ENCODE measurements around the gene TTLL3.

Gene TTLL3

DNA sequence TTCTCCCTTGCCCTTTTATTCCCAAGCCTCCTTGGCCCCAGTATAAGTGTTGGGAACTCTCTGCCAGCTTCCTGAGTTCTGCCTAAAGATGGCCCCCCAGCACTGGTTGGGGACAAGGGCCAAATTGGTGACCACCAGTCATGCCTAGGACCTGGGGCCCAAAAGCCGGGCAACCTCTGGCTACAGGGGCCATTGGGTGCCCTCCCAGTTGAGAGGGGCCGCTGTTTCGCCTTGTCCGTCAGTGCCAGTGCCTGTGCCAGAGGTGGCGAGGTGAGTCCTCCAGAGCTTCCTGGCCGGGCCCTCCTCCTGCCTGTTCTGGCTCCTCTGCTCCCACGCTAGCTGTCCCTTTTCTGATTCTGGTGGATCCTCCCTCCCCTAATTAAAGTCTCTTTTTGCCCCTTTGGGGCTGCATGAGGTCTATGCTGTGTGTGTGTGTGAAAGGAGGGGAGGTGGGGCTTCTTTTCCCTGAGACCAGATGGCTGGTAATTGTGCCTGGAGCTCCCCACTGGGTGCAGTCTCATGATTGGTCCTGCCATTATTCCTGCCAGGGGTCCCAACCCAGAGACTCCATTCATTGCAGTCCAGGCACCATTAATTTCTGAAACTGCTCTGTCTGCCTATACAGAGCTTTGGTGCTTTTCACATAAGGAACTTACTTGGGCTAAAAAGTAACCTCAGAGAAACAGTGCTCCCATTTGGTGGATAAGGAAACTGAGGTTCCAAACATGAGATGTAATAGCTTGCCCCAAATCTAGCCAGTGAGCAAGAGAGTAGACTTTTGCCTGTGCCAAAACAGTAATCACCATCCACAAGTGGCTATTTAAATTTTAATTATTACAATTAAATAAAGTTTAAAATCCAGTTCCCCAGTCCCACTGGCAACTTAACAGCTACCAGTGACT, 3.1 kb upstream of the TTLL3 start:
- Mint-ChIP-seq H3K27me3 (no peaks in the 10 kb centered on the region), H3K4me3 (peak overlapping the region in 1 of 2 donors; percentile 17), H3K4me1 (peaks cover 53 to 77% of the 10 kb centered on the region in 2 donors), H3K36me3 (peaks cover 56 to 70% of the 10 kb centered on the region in 2 donors), H3K27ac (peak overlapping the region; percentile 86), H3K9me3 (no peaks in the 10 kb centered on the region)
- DNase-seq = no peak
- ATAC-seq (replicated peaks) = no peak

DNA sequence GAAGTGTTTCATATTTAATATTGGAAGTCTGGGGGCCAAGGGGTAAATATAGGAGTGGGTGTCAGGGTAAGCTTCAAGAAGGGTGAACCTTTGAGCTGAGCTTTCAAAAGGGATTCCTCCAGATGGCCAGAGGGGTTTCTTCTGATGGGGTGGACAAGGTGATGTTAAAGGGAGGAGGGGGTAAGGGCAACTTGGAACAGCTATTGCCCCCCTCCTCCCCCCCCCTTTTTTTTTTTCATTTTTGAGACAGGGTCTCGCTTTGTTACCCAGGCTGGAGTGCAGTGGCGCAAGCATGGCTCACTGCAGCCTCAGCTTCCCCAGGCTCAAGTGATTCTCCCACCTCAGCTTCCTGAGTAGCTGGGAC, 2.1 kb upstream of the TTLL3 start:
- Mint-ChIP-seq H3K36me3 (peaks cover 55 to 69% of the 10 kb centered on the region in 2 donors), H3K27ac (peak overlapping the region; percentile 98), H3K4me1 (peaks cover 53 to 76% of the 10 kb centered on the region in 2 donors), H3K27me3 (no peaks in the 10 kb centered on the region), H3K4me3 (peak overlapping the region in 1 of 2 donors; percentile 51), H3K9me3 (no peaks in the 10 kb centered on the region)
- DNase-seq = no peak
- no peak for ATAC-seq (replicated peaks)

DNA sequence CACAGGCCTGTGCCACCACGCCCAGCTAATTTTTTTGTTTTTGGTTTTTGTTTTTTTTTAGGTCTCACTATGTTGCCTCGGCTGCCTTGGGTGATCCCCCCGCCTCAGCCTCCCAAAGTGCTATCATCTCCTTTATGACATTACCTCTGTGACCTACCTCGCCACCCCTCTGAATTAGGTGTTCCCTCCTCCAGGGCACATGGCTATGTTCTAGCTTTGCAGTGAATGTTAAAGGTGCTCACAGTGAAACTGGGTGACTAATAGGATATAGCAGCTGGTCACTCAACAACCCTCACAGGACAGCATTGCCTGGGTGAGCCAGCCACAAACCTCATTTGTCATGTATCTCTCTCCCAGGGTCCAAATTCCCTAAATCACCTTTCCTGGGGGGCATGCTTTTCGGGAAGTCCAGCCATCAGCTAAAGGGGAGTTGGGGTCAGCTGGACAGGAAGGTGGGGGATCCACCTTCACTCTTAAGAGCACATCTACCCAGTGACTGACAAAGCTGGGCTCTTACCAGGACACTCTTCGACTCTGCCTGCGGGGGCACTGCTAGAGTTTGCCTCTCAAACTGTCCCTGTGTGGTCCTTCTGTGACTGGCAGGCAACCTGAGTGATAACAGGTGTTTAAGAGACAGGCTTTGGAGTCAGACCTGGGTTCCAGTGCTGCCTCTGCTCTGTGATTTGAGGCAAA, 1.6 kb upstream of the TTLL3 start:
- peaks cover 55 to 69% of the 10 kb centered on the region in 2 donors for H3K36me3 Mint-ChIP-seq
- no peaks in the 10 kb centered on the region for H3K9me3 Mint-ChIP-seq
- peaks cover 48 to 71% of the 10 kb centered on the region in 2 donors for H3K4me1 Mint-ChIP-seq
- no peaks in the 10 kb centered on the region for H3K27me3 Mint-ChIP-seq
- DNase-seq (peak; percentile 40), ATAC-seq (replicated peaks) (peak; percentile 74 to 76)
- H3K27ac Mint-ChIP-seq = peak overlapping the region; percentile 98
- H3K4me3 Mint-ChIP-seq = peak overlapping the region; percentile 51 to 57

DNA sequence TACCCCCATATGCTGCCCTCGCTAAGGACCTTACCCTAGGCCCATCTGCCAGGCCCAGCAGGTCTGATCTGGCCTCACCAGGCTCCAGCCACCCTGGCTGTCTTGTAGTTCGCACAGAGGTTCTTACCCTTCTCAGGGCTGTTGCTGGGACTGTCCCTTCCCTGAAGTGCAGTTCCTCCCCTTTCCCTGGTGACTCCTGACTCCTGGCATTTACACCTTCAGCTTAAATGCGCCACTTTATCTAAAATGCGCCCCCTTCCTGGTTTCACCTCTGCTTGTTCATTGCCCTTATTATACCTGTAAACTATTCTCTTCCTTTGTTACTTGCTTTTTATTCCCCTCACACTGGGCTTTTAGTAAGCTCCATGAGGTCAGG, 835 bp upstream of the TTLL3 start:
- Mint-ChIP-seq H3K36me3 (peaks cover 50 to 66% of the 10 kb centered on the region in 2 donors), H3K4me1 (peaks cover 42 to 63% of the 10 kb centered on the region in 2 donors), H3K4me3 (peak overlapping the region; percentile 79 to 92), H3K27ac (peak overlapping the region; percentile 98), H3K9me3 (no peaks in the 10 kb centered on the region), H3K27me3 (no peaks in the 10 kb centered on the region)
- DNase-seq = no peak
- ATAC-seq (replicated peaks) = peak; percentile 45 to 47

DNA sequence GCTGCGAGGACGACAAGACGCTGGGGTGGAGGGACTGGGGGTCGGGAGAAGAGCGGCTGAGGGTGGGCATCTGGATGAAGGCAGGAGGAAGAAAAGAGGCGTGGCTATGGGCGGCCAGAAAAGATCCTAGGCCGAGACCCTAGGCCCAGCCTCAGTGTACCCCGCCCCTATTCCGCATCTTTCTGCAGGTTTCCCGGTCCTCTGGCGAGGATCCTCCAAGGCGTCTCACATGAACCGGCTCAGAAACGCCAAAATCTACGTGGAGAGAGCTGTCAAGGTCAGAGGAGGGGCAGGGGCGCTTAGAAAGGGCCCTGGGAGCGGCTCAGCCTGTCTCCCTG, 340 bp downstream of the TTLL3 start:
- no peak for DNase-seq
- Mint-ChIP-seq H3K9me3 (no peaks in the 10 kb centered on the region), H3K4me3 (peak overlapping the region; percentile 79 to 92), H3K4me1 (peaks cover 41 to 60% of the 10 kb centered on the region in 2 donors), H3K27me3 (no peaks in the 10 kb centered on the region), H3K27ac (peak overlapping the region; percentile 57), H3K36me3 (peaks cover 46 to 59% of the 10 kb centered on the region in 2 donors)
- no peak for ATAC-seq (replicated peaks)

GRCh38 chr3:9810846-9811245, 784 bp downstream of the TTLL3 start:
- no peaks in the 10 kb centered on the region for H3K27me3 Mint-ChIP-seq
- H3K36me3 Mint-ChIP-seq = peaks cover 45 to 61% of the 10 kb centered on the region in 2 donors
- ATAC-seq (replicated peaks) = no peak
- H3K4me1 Mint-ChIP-seq = peaks cover 36 to 56% of the 10 kb centered on the region in 2 donors
- H3K9me3 Mint-ChIP-seq = no peaks in the 10 kb centered on the region
- peak overlapping the region; percentile 57 for H3K27ac Mint-ChIP-seq
- no peak for DNase-seq
- H3K4me3 Mint-ChIP-seq = peak overlapping the region; percentile 79 to 92

- Mint-ChIP-seq H3K27me3 (no peaks in the 10 kb centered on the region), H3K4me3 (no peak overlapping the region), H3K36me3 (peaks cover 40 to 54% of the 10 kb centered on the region in 2 donors), H3K4me1 (peaks cover 26 to 38% of the 10 kb centered on the region in 2 donors), H3K9me3 (no peaks in the 10 kb centered on the region), H3K27ac (peak overlapping the region; percentile 22)
- ATAC-seq (replicated peaks) (no peak), DNase-seq (no peak)
These were observed 2.9 kb downstream of the TTLL3 start for GRCh38 chr3:9812870-9813483.

DNA sequence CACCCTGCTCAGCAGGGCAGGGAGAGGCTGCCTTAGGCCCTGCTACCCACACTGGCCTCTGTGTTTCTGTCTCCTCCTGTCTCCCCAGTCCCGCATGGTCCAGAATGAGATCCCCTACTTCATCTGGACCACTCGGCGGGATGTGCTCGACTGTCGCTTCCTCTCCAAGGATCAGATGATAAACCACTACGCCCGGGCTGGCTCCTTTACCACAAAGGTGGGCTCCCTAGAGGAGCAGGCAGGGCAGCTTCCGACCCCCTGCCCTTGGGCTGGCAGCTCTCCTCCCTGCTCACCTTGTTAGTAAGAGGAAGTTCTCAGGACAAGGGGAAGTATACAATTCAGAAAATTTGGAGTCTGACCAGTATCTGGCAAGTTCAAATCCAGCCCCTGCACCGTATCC, 5.9 kb downstream of the TTLL3 start:
- Mint-ChIP-seq H3K27ac (peak overlapping the region; percentile 47), H3K9me3 (no peaks in the 10 kb centered on the region), H3K4me3 (no peak overlapping the region), H3K36me3 (peaks cover 40 to 48% of the 10 kb centered on the region in 2 donors), H3K27me3 (no peaks in the 10 kb centered on the region), H3K4me1 (peaks cover 6 to 9% of the 10 kb centered on the region in 2 donors)
- ATAC-seq (replicated peaks) = no peak
- no peak for DNase-seq

- peak overlapping the region; percentile 34 for H3K27ac Mint-ChIP-seq
- no peak overlapping the region for H3K4me3 Mint-ChIP-seq
- ATAC-seq (replicated peaks) = no peak
- H3K27me3 Mint-ChIP-seq = no peaks in the 10 kb centered on the region
- no peak for DNase-seq
- no peaks in the 10 kb centered on the region for H3K9me3 Mint-ChIP-seq
- H3K36me3 Mint-ChIP-seq = peaks cover 35 to 44% of the 10 kb centered on the region in 2 donors
- peaks cover 0 to 2% of the 10 kb centered on the region in 2 donors for H3K4me1 Mint-ChIP-seq
These were observed 7.4 kb downstream of the TTLL3 start for GRCh38 chr3:9817436-9817835.

- ATAC-seq (replicated peaks) (no peak), DNase-seq (no peak)
- no peak overlapping the region for H3K27ac Mint-ChIP-seq
- no peaks in the 10 kb centered on the region for H3K27me3 Mint-ChIP-seq
- peaks cover 0 to 2% of the 10 kb centered on the region in 2 donors for H3K4me1 Mint-ChIP-seq
- H3K4me3 Mint-ChIP-seq = no peak overlapping the region
- peaks cover 25 to 33% of the 10 kb centered on the region in 2 donors for H3K36me3 Mint-ChIP-seq
- no peaks in the 10 kb centered on the region for H3K9me3 Mint-ChIP-seq
These were observed 8.7 kb downstream of the TTLL3 start for GRCh38 chr3:9818666-9819335.

DNA sequence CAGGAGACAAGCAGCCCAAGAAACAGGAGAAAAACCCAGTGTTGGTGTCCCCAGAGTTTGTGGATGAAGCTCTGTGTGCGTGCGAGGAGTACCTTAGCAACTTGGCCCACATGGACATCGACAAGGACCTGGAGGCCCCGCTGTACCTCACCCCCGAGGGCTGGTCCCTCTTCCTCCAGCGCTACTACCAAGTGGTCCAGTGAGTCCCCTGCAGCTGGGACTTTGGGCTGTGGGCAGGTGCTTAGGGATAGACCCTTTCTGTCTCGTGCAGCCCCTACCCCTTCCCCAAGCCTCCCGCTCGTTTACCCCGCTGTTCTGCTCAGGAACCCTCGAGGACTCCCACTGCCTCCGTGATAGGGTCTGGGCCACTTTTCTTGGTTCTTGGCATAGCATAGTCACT, 10.5 kb downstream of the TTLL3 start:
- H3K36me3 Mint-ChIP-seq = peaks cover 22 to 31% of the 10 kb centered on the region in 2 donors
- H3K4me1 Mint-ChIP-seq = peaks cover 0 to 2% of the 10 kb centered on the region in 2 donors
- H3K9me3 Mint-ChIP-seq = no peaks in the 10 kb centered on the region
- H3K4me3 Mint-ChIP-seq = no peak overlapping the region
- no peaks in the 10 kb centered on the region for H3K27me3 Mint-ChIP-seq
- DNase-seq (no peak), ATAC-seq (replicated peaks) (no peak)
- H3K27ac Mint-ChIP-seq = no peak overlapping the region

DNA sequence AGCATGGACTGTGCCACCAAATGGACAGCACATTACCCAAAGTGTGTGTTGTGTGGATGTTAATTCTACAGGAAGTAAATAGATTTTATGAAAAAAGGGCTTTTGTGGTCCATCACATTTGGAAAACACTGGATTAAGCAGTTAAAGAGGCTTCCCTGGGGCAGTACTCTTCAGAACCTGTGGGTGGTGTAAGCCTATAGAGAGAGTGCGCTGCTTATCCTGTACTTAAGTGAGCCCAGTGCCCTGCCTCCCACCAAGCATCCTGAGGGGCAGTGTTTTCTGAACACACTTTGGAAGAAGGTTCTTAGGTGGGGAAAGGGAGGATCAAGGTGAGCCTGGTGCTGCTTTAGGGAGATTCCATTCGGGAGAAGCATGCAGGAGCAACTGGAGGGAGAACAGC, 10.9 kb downstream of the TTLL3 start:
- peak in 1 of 2 donors; percentile 48 for ATAC-seq (replicated peaks)
- H3K9me3 Mint-ChIP-seq = no peaks in the 10 kb centered on the region
- H3K27me3 Mint-ChIP-seq = no peaks in the 10 kb centered on the region

DNA sequence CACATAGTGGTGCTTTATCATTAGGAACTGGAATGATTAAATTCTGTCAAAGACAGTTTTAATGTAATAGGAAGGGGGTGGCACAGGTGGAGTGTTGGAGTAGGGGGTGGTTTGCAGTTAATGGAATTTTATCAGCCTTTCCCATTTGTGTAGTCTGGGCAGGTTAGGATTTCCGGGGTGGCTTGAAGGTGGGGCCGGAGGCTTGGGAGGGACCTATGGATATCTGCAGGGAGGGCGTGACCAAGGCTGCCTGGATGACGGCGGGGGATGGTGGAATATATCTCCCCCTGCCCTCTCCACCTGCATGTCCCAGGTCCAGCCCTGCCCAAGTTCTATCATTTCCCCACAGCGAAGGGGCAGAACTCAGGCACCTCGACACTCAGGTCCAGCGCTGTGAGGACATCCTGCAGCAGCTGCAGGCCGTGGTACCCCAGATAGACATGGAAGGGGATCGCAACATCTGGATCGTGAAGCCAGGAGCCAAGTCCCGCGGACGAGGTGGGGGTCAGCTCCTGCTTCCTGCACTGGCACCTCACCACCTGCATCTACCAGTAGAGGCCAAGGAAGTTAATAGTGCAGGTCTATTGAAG, 15.5 kb downstream of the TTLL3 start:
- H3K4me3 Mint-ChIP-seq = no peak overlapping the region
- peaks cover 29 to 34% of the 10 kb centered on the region in 2 donors for H3K36me3 Mint-ChIP-seq
- H3K9me3 Mint-ChIP-seq = no peaks in the 10 kb centered on the region
- H3K27me3 Mint-ChIP-seq = no peaks in the 10 kb centered on the region
- no peak for ATAC-seq (replicated peaks)
- DNase-seq = no peak
- no peak overlapping the region for H3K27ac Mint-ChIP-seq
- peaks cover 0 to 7% of the 10 kb centered on the region in 2 donors for H3K4me1 Mint-ChIP-seq

More for the DNA sequence above, 10.9 kb downstream of the TTLL3 start:
- DNase-seq = no peak
- Mint-ChIP-seq H3K36me3 (peaks cover 20 to 29% of the 10 kb centered on the region in 2 donors), H3K4me3 (no peak overlapping the region), H3K4me1 (peaks cover 0 to 2% of the 10 kb centered on the region in 2 donors), H3K27ac (no peak overlapping the region)

Measured in stimulated activated naive B cell treated with anti-CD40 and anti-IgM and Interleukin-4, amounts not matched to agents 10 μg/mL and 1 μg/mL and 100 μg/mL, for 72 hours (primary cell).